NCI-H2081 (cell line): ENCODE data around the gene PANX2.
"Not testable (repeated sequence)": the region's sequence is repeated elsewhere in the genome, so short reads cannot be mapped to it uniquely, and the experiment has no call there.

Experiments
- DNase-seq, 2 experiments: peaks; one replicate each; lab custom pipeline; 2025; lab: John Stamatoyannopoulos, UW

PANX2 gene

DNA sequence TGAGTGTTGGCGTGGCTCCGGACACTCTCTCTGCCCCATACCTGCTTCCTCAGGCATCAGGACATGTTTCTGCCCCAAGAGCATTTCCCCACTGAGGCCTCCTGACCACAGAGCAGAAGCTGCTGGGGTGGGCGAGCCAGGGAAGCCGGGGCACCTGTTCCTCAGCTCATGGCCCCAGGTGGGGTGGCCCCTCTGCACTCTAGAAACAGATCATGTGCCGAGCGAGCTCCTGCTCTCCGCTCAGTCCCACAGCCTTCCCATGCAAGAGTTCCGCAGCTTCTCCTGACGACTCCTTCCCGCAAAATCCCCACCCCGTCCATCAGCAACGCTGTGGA is 22.4 kb upstream of the PANX2 start:
- DNase-seq = no peak

DNA sequence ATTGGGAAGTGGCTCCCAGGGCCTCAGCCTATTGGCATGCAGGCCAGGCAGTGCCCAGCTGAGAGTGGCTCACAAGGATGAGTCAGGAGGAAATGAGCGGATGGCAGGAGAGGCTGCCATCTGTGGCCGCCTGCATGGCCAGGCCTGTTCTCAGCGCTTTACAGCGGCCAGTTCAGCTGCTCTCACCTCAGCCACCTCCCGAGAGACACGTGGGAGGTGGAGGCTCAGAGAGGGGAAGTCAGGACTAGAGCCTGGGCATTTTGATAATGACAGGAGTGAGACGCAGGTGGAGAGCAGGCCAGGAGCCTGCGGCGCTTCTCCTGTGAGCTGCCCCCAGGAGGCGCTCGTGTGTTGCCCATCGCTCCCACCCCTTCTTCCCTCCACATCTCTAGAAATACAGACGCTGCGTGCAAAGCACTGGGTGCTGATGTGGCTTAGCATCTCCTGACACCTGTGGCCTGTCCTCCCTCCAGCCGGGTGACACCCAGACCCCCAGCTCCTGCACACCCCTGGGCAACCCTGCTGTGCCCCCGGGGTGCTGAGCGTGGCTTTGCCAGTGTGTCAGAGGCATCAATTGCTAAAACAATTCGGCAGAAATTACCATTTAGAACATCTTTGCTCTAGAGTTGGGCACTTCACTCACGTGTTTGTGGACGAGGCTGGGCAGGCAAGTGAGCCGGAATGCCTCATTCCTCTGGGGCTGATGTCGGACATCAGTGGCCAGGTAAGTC is 21.4 kb upstream of the PANX2 start:
- DNase-seq = peak; percentile 15 to 43

DNA sequence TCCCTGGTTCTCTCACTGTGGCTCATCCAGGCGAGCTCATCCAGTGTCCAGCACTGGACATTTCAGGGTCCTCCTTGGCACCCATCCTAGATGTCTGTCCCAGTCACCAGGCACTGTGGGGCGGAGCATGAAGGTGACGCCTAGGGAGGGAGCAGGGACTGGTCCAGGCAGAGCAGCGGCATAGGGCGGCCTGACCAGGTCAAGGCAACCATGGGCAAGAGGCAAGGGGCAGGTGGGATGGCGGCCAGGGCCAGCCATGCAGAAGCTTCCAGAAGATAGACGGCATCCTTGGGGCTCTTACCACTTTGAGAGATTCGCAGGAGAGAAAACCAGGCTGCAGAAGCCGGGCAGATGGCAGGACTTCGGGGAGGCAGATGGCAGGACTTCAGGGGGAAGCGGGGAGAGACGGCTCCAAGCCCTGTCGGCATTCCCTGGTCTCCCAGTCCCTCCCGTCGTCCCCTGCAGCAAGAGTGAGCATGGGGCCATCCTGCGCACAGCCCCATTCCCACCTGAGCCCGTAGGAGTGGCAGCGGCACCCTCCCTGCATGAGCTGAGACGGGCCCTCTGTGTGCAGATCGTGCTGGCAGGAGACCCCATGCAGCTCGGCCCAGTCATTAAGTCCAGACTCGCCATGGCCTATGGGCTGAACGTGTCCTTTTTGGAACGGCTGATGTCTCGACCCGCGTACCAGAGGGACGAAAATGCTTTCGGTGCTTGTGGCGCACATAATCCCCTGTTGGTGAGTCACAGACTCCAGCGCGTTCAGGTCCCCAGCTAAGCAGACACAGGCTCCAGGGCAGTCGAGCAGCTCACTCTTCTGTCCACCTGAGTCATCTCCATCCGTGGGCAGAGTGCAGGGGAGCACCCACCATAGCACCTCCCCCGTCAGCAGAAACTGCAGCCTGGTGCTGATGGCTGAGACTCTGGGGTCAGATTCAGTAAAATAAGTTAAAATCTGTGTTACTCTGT is 20.1 kb upstream of the PANX2 start:
- no peak for DNase-seq

DNA sequence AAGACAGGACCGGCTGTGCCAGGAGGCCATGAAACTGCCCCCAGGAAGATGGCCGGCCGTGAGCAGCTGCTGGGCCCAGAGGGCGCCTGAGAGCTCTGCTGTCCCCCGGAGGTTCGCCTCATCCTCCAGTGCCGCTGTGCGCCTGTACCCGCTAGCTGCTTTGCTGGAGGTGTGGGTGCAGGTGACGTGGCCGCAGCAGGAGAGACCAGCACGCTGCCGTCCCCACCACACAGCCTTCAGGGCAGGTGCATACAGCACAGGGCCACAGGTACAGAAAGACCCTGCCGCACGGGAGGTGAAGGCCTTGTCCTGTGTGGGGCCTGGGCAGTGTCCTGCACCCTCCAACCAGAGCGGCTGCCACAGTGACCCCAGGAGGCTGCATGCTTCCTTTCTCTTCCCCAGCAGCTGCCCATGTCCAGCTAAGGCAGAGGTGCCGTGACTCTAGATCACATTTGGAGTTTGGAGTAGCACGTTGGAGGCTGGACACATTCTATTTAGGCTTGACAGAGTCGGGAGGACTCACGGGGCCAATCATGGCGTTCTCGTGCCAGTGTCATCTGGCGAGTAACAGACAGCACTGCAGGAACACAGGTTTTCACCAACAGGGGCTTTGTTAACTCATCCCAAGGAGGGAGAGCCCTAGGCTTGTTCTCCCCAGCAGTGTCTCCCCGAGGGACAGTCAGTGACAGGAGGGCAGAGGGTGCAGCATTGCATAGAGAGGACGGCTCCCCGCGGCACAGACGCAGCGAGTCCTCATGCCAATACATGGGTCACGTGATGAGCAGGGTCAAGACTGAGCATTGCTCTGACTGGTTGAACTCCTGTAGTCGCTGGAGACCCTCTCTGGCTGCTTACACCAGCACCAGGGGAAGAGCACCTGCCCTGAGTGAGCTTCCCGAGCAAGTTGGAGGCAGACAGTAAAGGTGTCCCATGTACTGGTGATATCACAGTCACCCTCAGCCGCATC is 18.7 kb upstream of the PANX2 start:
- DNase-seq = no peak

DNA sequence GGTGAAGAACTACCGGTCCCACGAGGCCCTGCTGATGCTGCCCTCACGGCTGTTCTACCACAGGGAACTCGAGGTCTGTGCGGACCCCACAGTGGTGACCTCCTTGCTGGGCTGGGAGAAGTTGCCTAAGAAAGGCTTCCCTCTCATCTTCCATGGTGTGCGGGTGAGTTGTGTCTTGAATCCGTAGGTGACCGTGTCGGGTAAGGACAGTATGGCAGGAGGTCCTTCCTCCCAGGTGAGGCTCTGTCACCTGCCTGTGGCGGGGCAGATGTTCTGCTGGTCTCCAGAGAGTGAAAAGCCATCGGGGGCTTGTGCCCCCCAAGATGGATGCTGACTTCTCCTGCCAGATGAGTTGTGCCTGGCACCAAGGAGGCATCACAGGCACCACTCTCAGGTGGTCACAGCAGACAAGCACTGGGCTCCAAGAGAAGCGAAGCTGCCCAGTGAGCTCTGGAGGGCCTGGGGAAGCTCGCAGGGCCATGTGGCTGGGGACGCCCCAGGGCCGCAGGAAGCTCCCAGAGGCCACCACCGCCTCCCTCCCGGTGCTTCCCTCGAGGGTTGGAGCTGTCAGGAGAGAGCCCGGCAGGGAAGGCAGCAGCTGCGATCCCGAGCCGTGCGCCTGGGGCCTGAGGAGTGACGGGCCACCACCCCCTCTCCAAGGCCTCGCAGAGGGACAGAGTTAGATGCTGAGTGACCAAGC is 17.3 kb upstream of the PANX2 start:
- DNase-seq = no peak

DNA sequence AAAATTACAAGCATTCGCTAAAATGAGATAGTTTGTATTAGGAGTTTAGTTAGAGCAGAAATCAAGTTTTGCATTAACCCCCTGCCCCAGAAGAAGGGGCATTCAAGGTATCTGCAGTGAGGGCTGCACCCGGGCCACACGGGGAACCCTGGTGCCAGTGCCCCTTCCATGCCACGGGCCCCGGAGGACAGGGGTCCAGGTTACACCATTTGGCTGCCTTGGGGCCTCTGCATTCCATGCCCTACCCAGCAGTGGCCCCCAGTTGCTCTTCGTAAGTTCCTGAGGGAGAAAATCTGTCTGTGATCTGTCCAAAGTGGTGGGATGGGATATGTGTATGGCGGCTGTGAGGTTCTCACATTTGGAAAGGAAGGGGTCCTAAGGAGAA is 16.8 kb upstream of the PANX2 start:
- DNase-seq = no peak

DNA sequence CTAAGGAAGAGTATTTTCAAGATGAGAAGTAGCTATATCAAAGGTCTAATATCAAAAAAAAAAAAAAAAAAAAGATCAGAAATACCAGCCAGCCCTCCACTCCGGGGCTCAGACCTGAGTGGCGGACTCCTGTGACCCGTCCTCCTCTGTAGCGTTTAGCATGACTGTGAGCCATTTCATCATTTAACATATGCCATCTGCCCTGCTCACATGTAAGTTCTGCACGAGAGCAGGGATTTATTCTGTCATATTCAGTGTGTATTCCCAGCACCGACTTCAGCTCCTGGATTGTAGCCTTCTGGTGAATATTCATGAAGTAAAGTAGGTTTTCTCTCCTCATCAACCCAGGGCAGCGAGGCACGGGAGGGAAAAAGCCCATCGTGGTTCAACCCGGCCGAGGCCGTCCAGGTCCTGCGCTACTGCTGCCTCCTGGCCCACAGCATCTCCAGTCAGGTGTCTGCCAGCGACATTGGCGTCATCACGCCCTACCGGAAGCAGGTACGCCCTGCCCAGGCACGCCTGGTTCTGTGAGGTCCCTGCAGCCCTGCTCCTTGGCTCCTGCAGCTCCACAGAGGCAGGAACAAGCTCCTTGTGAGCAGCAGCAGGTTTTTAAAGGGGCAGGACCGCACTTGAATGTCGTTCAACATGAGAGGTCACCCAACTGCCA is 12.7 kb upstream of the PANX2 start:
- no peak for DNase-seq

DNA sequence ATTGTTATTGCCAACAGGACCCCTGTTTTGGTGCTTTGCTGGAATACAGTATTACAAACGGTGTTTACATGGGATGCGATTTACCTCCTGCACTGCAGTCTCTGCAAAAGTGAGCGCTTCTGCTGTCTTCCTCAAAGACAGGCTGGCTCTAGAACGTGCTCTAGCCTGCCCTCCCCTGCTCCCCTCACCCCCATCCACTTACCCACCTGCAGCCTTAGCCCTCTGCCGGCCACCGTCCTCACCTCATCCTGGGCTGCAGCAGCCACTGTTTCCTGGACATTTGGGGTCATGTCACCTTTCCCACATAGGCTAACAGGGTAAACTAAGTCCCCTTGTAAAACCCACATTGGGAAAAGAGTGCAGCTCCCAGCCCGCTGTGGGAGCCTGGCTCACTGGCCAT is 9.6 kb upstream of the PANX2 start:
- DNase-seq = no peak

DNA sequence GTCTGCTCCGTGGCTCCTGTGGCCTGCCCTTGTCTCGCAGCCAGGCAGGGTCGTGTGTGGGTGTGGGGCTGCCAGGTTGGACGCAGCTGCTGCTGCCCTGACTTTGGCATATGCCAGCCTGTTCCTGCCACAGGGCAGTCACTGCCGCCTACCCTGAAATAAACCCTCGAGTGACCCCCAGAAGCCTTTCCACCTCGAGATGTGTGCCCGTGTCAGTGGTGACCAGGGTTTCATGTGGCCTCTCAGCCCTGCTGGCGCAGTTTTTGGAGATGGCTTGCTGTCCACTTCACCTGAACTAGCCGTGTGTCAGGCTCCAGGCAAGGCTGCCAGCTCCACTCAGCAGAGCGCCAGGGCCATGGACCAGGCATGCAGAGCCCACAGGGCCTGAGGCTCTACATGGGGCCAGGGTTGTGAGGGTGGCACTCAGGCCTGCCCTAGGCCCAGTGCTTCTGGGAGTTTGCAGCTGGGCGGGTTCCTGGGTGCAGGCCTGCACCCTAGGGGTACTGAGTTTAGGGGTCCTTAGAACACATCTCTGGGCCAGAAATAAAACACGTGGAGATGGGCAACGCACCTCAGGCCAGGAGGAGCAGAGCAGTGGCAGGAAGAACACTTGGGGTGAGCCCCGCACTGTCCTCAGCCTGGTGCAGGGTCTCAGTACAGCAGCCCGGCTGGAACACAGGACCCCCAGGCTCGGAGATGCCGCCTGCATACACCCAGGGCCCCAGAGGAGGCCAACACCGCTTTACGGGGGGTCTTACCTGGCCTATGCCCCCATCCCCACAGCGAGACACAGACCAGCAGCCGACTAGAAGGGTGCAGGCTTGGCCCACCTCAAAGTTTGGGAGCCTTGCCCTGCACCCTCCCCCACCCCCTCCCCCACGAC is 8.8 kb upstream of the PANX2 start:
- no peak for DNase-seq

DNA sequence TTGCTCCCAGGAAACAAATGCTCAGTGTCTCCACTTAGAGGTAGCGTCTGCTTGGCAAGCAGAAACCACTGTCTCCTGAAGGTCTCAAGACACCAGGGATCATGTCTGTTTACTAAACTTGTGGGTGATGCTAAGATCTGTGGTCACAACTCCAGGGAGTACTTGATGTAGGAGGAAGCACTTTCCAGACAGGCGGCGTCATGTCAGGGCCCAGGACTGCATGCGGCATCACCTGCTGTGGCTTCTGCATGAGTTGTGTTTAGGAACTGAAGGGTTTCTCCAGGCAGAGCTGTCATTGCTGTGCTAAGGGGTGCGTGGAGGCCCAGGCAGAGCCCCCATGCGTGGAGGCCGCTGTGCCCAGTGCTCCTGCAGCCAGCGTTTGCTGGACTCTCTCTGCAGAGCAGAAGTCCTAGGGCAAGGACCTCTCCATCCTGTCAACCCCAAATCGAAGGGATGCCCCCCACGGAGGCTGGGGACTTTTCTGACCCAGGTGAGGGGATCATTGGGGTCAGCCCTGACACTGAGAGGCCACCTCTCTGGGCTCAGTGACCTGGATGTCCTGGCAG is 8.1 kb upstream of the PANX2 start:
- DNase-seq = no peak

DNA sequence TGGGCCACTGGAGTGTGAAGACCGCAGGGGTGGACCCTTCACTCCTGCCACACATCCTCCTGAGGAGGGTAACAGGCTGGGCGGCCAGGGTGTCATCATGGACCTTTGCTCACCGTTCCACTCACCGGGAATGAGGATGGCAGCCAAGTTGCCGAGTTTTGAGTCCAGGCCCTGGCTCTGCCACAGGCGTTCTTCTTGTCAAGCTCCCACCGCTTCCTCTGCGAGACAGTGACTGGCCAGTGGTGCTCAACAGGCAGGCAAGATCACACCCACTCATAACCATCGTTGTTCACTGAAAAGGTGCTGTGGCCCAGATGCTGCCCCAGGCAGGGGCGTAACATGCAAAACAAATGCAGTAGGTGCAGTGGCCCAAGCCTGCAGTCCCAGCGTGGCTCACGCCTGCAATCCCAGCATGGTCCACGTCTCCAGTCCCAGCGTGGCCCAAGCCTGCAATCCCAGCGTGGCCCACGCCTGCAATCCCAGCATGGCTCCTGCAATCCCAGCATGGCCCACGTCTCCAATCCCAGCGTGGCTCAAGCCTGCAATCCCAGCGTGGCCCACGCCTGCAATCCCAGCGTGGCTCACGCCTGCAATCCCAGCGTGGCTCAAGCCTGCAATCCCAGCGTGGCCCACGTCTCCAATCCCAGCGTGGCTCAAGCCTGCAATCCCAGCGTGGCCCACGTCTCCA is 5.0 kb upstream of the PANX2 start:
- no peak for DNase-seq

DNA sequence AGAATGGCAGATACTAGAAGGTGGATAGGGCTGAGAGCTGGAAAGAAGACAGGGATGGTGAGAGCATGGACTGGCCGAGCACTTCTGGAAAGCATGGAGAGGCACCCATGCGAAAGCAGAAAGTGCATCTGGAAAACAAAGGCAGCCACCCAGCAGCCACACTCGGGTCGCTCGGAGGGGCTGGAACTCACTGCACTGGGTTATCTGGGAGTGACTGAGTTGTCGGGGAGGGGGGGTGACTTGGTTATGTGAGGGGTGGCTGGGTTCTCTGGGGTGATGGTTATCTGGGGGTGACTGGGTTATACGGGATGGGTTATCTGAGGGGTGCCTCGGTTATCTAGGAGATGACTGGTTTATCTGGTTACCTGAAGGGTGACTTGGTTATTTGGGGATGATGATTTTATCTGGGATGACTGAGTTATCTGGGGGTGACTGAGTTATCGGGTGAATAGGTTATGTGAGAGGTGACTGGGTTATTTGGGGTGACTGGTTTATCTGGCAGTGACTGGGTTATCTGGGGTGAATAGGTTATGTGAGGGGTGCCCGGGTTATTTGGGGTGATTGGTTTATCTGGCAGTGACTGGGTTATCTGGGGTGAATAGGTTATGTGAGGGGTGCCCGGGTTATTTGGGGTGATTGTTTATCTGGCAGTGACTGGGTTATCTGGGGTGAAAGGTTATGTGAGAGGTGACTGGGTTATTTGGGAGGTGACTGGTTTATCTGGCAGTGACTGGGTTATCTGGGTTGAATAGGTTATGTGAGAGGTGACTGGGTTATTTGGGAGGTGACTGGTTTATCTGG is 2.6 kb upstream of the PANX2 start:
- no peak for DNase-seq

DNA sequence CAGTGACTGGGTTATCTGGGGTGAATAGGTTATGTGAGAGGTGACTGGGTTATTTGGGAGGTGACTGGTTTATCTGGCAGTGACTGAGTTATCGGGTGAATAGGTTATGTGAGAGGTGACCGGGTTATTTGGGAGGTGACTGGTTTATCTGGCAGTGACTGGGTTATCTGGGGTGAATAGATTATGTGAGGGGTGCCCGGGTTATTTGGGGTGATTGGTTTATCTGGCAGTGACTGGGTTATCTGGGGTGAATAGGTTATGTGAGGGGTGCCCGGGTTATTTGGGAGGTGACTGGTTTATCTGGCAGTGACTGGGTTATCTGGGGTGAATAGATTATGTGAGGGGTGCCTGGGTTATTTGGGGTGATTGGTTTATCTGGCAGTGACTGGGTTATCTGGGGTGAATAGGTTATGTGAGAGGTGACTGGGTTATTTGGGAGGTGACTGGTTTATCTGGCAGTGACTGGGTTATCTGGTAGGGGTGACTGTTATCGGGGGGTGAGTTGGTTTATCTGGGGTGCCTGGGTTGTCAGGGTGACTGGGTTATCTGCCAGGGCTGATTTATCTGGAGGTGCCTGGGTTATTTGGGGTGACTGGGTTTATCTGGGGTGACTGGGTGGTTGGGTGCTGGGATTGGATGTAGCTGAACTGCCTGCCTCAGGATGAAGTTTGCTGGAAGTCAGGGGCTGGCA is 1.9 kb upstream of the PANX2 start:
- DNase-seq = not testable (repeated sequence)

DNA sequence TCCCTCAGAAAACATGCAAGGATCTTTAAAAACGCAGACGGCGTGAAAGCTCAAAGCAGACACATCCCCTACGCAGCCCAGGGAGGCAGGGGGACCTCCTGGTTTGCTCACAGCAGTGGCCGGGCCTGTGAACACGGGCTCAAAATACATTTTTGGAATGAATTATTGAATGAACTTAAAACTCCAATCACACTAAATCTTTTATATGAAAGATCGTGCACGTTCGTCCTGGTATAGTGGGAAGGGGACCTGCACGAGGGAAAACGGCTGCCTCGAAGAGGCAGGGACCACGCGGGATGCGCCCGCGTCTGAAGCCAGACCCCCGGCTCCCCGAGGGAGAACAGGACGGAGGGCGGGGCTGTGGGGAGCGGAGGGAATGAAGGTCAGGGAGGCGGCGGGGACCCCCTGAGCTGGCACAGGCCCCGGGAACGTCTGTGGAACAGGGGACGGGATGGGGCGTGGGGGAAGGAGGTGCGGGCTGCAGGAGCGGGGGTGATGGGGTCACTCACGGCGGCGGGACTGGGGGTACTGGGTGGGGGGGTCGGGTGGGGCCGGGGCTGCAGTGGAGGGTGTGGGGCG is 1.3 kb upstream of the PANX2 start:
- DNase-seq = no peak

DNA sequence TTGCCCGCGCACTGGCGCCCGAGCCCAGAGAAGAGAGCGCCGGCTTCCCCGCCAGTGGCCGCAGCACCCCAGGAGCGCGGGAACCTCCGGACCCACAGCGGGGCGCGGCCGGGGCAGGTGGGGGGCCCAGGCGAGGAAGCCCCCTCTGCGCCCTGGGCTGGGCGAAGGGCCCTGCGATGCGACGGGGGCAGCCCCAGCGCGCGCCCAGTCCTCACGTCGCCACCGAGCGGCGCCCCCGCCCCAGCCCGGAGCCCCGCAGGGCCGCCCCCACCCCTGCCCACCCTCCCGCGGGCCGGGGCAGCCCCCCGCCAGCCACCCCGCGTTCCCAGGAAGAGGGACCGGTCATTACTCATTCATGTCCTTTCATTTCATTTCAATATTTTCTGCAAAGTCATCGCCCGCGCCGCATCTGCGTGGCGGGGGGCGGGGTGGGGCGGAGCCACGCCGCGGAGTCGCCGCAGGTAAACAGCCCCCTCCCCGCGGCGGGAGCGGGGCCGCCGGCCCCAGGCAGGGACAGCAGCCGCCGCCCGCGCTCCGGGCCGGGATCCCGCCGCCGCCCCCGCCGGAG is 673 bp upstream of the PANX2 start:
- peak; percentile 15 to 53 for DNase-seq

DNA sequence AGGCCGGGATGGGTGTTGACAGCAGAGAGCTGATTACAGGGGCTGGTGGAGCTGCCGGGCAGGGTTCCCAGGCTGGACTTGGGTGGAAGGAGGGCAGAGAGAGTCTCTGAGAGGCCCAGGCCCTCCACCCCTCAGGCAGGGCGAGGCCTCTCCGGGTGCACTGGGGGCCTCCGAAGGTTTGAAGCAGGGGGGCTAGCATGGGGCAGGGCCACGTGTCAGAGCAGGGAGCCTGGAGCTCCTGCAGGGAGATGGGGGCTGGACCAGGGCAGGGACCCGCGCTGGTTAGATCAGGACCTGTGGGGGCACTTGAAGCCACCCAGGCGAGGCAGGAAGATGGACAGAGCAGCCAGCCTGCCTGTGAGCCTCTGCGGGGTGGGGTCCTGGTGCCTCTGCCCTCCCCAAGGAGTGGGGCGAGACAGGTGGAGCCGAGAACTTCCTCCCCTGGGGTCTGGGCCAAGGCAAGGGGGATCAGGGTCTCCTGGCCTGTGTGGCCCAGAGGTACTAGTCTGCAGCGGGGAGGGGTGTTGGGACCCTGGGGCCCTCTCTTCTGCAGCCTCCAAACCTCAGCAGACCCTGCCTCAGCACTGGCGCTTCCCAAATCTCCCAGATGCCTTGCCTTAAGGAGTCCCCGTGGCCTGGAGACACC is 911 bp downstream of the PANX2 start:
- no peak for DNase-seq
